Common myeloid progenitor, CD34-positive (primary cell): ENCODE results near the gene HEATR5A.
"Not testable (repeated sequence)": the region's sequence is repeated elsewhere in the genome, so short reads cannot be mapped to it uniquely, and the experiment has no call there.

ENCODE experiments used
- CTCF ChIA-PET: fragments of 350-600 bp; sonication (Branson Sonifier 250); formaldehyde crosslinking; loops from one replicate; lab custom pipeline; 2021; ENCODE audit warnings: antibody characterized with exemption; lab: Charles Lee
- POLR2A ChIA-PET: fragments of 350-600 bp; sonication (Branson Sonifier 250); formaldehyde crosslinking; loops from one replicate; lab custom pipeline; 2021; ENCODE audit warnings: antibody characterized with exemption; lab: Charles Lee
- DNase-seq, 3 donors: peaks; one replicate each; pipeline versions ENCODE4 v3.0.0 to v3.0.0-alpha.2; 2013
- H3K27ac ChIP-seq, 2 experiments: 1 replicate in 1 of 2; 2 replicates in 1 of 2; pipeline ENCODE4 v1.7.0; 2013; ENCODE audit warnings: inconsistent platforms in 2 of 2, low read length in 2 of 2, mild to moderate bottlenecking in 2 of 2, low read depth in 1 of 2, moderate library complexity in 1 of 2; ENCODE audit not compliant: severe bottlenecking in 2 of 2, insufficient read depth in 1 of 2, poor library complexity in 1 of 2
- H3K27me3 ChIP-seq, 5 experiments: replicated peaks in 2 of 5; 1 replicate in 3 of 5; 2 replicates in 2 of 5; pipeline versions ENCODE4 v1.6.1 to v1.7.0; 2013; ENCODE audit warnings: low read length in 4 of 5, mild to moderate bottlenecking in 2 of 5, moderate library complexity in 2 of 5, inconsistent platforms in 1 of 5; ENCODE audit not compliant: insufficient read depth in 5 of 5, control insufficient read depth in 4 of 5
- H3K36me3 ChIP-seq, 4 experiments: 1 replicate in 2 of 4; 2 replicates in 2 of 4; pipeline versions ENCODE4 v1.6.1 to v1.7.0; 2013; ENCODE audit warnings: low read length in 3 of 4, control low read depth in 1 of 4, mild to moderate bottlenecking in 1 of 4; ENCODE audit not compliant: control insufficient read depth in 4 of 4, insufficient read depth in 4 of 4
- H3K4me1 ChIP-seq, 4 experiments: 1 replicate in 3 of 4; 2 replicates in 1 of 4; pipeline versions ENCODE4 v1.6.1 to v1.7.1; 2013; ENCODE audit warnings: low read length in 3 of 4, mild to moderate bottlenecking in 3 of 4, control low read depth in 1 of 4, inconsistent platforms in 1 of 4, moderate library complexity in 1 of 4; ENCODE audit not compliant: control insufficient read depth in 4 of 4, insufficient read depth in 4 of 4; ENCODE audit errors: control extremely low read depth in 1 of 4
- H3K4me3 ChIP-seq, 7 experiments: 1 replicate in 4 of 7; 2 replicates in 3 of 7; pipeline versions ENCODE4 v1.5.1 to v1.7.0; 2013; ENCODE audit warnings: mild to moderate bottlenecking in 7 of 7, low read length in 6 of 7, moderate library complexity in 6 of 7, inconsistent platforms in 2 of 7, low read depth in 2 of 7, control low read depth in 1 of 7; ENCODE audit not compliant: insufficient read depth in 4 of 7, control insufficient read depth in 1 of 7; ENCODE audit errors: extremely low read depth in 1 of 7
- H3K9me3 ChIP-seq, 5 experiments: 1 replicate in 4 of 5; 2 replicates in 1 of 5; pipeline versions ENCODE4 v1.6.1 to v1.7.1; 2013; ENCODE audit warnings: low read length in 4 of 5, mild to moderate bottlenecking in 2 of 5, inconsistent platforms in 1 of 5, low read depth in 1 of 5, moderate library complexity in 1 of 5; ENCODE audit not compliant: control insufficient read depth in 4 of 5, insufficient read depth in 2 of 5; ENCODE audit errors: control extremely low read depth in 1 of 5
- WGBS: methylation state at CpG from one replicate; pipeline ENCODE4 v1.1.5; 2013; ENCODE audit not compliant: insufficient coverage; 5-methylcytosine and 5-hydroxymethylcytosine counted together

Gene HEATR5A

GRCh38 chr14:31361761-31362160 lies 58.6 kb downstream of the HEATR5A start:
- peaks cover 4 to 21% (median 15%) of the 10 kb centered on the region in 4 experiments for H3K36me3 ChIP-seq
- 100% methylated on average over 1 of the region's 4 CpGs for WGBS
- H3K4me3 ChIP-seq, H3K9me3 ChIP-seq, H3K4me1 ChIP-seq, CTCF ChIA-PET, H3K27ac ChIP-seq, POLR2A ChIA-PET, DNase-seq, H3K27me3 ChIP-seq: not testable (repeated sequence)

DNA sequence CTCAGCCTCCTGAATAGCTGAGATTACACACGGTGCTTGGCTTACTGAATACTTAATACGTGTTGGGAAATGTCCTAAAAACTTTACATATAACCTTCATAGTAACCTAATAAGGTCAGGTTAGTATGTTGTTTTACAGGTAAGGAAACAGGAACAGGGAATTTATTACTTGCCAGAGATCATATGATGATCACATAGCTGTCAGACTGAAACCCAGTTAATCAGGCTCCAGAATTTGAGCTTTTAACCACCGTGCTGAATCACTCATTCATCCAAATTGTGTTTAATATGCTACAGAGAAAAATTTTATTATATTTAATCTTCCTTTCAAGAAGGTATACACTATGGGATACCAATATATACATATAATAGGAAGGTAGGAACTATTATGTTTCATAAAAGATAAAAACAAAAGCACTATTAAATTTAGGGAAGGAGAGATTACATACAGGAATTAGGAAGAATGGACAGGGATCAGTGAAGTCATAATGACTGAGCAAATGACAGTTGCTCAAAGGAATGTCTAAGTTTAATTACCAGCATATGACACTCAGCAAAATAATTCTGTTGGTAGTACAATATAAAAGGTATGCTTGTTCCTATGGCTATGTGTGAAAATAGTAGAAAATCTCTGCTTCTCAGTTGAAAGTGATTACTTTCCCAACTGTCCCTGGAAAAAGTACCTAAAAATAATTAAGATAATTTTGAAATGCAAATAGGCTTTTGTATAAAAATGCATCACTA lies 59.3 kb downstream of the HEATR5A start:
- Histone ChIP-seq H3K9me3 (no peaks in the 10 kb centered on the region), H3K4me3 (no peak overlapping the region), H3K27ac (no peak overlapping the region), H3K27me3 (no peaks in the 10 kb centered on the region), H3K4me1 (peaks cover 0 to 2% (median 0%) of the 10 kb centered on the region in 4 experiments), H3K36me3 (peaks cover 4 to 21% (median 15%) of the 10 kb centered on the region in 4 experiments)
- POLR2A ChIA-PET: no interaction called here
- CTCF ChIA-PET: interaction anchor here (0.8 kb wide), 1 partner anchor 389 kb away, joined by 3 read pairs; no protein-coding TSS in a partner anchor
- DNase-seq: no peak
- WGBS: no CpG with 5 or more reads among the region's 3 CpGs

DNA sequence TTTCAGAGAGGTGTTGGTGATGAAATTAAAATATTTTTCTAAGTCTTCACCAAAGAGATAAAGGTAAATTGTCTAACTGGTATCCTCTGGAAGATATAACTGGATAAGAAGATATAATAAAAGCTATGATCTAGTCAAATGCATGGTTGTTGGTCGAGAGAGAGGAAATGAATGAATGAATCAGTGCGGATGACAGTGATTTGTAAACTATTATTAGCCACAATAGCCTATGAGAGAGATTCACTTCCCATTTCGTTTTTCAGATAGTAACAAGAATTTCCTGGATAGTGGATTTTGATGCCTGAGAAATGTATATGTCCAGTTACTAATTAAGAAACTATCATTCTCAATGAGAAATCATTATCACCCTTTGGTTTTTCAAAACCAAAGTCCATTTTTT lies 63.1 kb downstream of the HEATR5A start:
- Histone ChIP-seq H3K4me3 (no peak overlapping the region), H3K4me1 (peaks cover 0 to 5% (median 2%) of the 10 kb centered on the region in 4 experiments), H3K27me3 (no peaks in the 10 kb centered on the region), H3K27ac (no peak overlapping the region), H3K36me3 (peaks cover 2 to 17% (median 13%) of the 10 kb centered on the region in 4 experiments), H3K9me3 (no peaks in the 10 kb centered on the region)
- 75% methylated on average over 2 of the region's 3 CpGs for WGBS
- POLR2A ChIA-PET: no interaction called here
- DNase-seq: no peak
- CTCF ChIA-PET: interaction anchor here (0.7 to 1.7 kb wide), 2 partner anchors 10 to 38 kb away, joined by 3 to 6 read pairs; no protein-coding TSS in a partner anchor

DNA sequence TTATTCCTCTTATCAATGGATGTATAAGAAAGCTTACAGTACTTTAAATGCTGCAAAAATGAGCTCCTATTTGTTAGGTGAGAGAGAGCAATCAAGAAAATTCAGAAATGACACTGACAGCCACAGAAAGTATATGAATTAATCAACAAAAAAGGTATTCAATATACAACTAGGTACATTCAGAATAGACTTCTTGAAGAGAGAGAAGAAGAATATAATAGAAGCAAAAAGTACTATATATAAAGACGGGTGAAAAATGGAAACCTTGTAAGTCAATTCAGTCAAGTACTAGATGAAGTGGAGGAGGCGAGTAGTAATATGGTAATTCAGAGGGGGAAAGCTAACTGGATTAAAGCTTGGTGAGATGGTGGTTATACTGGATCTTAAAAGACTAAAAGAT lies 74.3 kb downstream of the HEATR5A start:
- H3K27me3 ChIP-seq: no peaks in the 10 kb centered on the region
- no peaks in the 10 kb centered on the region for H3K9me3 ChIP-seq
- POLR2A ChIA-PET: no interaction called here
- CTCF ChIA-PET: no interaction called here
- H3K4me1 ChIP-seq: no peaks in the 10 kb centered on the region
- no peak overlapping the region for H3K27ac ChIP-seq
- no peak overlapping the region for H3K4me3 ChIP-seq
- peaks cover 3 to 28% (median 17%) of the 10 kb centered on the region in 4 experiments for H3K36me3 ChIP-seq
- 100% methylated on average over 2 of the region's 2 CpGs for WGBS
- DNase-seq: no peak

DNA sequence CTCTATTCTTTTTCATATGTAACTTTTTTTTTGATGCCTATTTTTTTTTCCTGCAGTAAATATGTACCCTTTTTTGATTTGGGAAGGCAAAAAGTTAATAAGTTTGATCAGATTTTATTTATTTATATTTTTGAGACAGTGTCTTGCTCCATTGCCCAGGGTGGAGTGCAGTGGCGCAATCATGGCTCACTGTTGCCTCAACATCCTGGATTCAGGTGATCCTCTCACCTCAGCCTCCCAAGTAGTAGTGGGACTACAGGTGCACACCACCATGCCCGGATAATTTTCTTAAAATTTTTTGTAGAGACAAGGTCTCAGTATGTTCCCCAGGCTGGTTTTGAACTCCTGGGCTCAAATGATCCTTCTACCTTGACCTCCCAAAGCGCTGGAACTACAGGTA lies 79.1 kb downstream of the HEATR5A start:
- ChIA-PET CTCF (no interaction called here), POLR2A (no interaction called here)
- H3K4me3 ChIP-seq: no peak overlapping the region
- H3K36me3 ChIP-seq: peaks cover 0 to 19% (median 17%) of the 10 kb centered on the region in 4 experiments
- H3K27ac ChIP-seq: no peak overlapping the region
- H3K27me3 ChIP-seq: no peaks in the 10 kb centered on the region
- 100% methylated on average over 1 of the region's 3 CpGs for WGBS
- H3K9me3 ChIP-seq: no peaks in the 10 kb centered on the region
- H3K4me1 ChIP-seq: no peaks in the 10 kb centered on the region
- DNase-seq: no peak

- Histone ChIP-seq H3K4me1 (no peaks in the 10 kb centered on the region), H3K4me3 (no peak overlapping the region), H3K27me3 (no peaks in the 10 kb centered on the region), H3K9me3 (no peaks in the 10 kb centered on the region), H3K27ac (no peak overlapping the region), H3K36me3 (peaks cover 0 to 19% (median 16%) of the 10 kb centered on the region in 4 experiments)
- WGBS: 100% methylated on average over 1 of the region's 5 CpGs
- ChIA-PET CTCF (no interaction called here), POLR2A (no interaction called here)
- no peak for DNase-seq
These were observed 79.9 kb downstream of the HEATR5A start for GRCh38 chr14:31340297-31341063.

- CTCF ChIA-PET: no interaction called here
- H3K27ac ChIP-seq: no peak overlapping the region
- no peak for DNase-seq
- no peaks in the 10 kb centered on the region for H3K9me3 ChIP-seq
- no peaks in the 10 kb centered on the region for H3K27me3 ChIP-seq
- peaks cover 0 to 14% (median 12%) of the 10 kb centered on the region in 4 experiments for H3K36me3 ChIP-seq
- H3K4me3 ChIP-seq: no peak overlapping the region
- POLR2A ChIA-PET: no interaction called here
- no peaks in the 10 kb centered on the region for H3K4me1 ChIP-seq
These were observed 80.6 kb downstream of the HEATR5A start for GRCh38 chr14:31339743-31340142.
